OCI-LY1 (cell line): ENCODE measurements around the gene SCIMP.

ENCODE experiments used
- EZH2 ChIP-seq: fragments of 200-600 bp; sonication (generic), shearing (Covaris generic); IDR thresholded peaks from 2 replicates; pipeline ENCODE4 v1.8.0; 2017; ENCODE audit warnings: borderline replicate concordance, mixed run types, mild to moderate bottlenecking, antibody characterized with exemption, low read length, moderate library complexity, mixed read lengths
- TF ChIP-seq, protein P1 (sequence below): fragments of 200-600 bp; sonication (generic), shearing (Covaris generic); IDR thresholded peaks from 2 replicates; pipeline ENCODE4 v1.5.1; 2017; ENCODE audit warnings: mild to moderate bottlenecking, antibody characterized with exemption, low read length, moderate library complexity, mixed read lengths

DNA sequence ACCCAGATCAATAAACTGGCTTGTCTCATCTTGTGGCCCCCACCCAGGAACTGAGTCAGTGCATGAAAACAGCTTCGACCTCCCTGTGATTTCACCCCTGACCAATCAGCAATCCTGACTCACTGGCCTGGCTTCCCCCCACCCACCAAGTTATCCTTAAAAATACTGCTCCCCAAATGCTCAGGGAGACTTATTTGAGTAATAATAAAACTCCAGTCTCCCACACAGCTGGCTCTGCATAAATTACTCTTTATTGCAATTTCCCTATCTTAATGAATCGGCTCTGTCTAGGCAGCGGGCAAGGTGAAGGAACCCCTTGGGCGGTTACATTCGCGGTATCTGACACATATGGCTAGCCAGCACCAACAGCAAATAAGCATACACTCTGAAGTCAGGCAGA is 37.7 kb upstream of the SCIMP start:
- TF ChIP-seq, protein P1, sequence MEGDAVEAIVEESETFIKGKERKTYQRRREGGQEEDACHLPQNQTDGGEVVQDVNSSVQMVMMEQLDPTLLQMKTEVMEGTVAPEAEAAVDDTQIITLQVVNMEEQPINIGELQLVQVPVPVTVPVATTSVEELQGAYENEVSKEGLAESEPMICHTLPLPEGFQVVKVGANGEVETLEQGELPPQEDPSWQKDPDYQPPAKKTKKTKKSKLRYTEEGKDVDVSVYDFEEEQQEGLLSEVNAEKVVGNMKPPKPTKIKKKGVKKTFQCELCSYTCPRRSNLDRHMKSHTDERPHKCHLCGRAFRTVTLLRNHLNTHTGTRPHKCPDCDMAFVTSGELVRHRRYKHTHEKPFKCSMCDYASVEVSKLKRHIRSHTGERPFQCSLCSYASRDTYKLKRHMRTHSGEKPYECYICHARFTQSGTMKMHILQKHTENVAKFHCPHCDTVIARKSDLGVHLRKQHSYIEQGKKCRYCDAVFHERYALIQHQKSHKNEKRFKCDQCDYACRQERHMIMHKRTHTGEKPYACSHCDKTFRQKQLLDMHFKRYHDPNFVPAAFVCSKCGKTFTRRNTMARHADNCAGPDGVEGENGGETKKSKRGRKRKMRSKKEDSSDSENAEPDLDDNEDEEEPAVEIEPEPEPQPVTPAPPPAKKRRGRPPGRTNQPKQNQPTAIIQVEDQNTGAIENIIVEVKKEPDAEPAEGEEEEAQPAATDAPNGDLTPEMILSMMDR, result no peak
- no peak for TF ChIP-seq EZH2
